K562 (cell line): ENCODE results near the gene NXF1. TPM values are rescaled to one million over a fixed set of nuclear protein-coding genes. Genes with fewer than 3 reads are reported as not detected.

Source experiments
- ARNT ChIP-seq, 2 experiments: fragments of 450-650 bp; IDR thresholded peaks; 2 replicates each; pipeline ENCODE4 v1.6.1; 2016; ENCODE audit warnings: mild to moderate bottlenecking in 1 of 2
- ELF2 ChIP-seq: fragments of 250-450 bp; sonication (Bioruptor Pico); IDR thresholded peaks from 2 replicates; pipeline ENCODE4 v1.5.0; 2021; ENCODE audit warnings: mild to moderate bottlenecking
- KLF16 ChIP-seq: IDR thresholded peaks from 2 replicates; pipeline ENCODE4 v1.6.1; 2016; ENCODE audit warnings: antibody characterized with exemption
- MIER1 ChIP-seq: fragments of 450-650 bp; IDR thresholded peaks from 2 replicates; pipeline ENCODE4 v1.6.1; 2016; ENCODE audit warnings: antibody characterized with exemption, mild to moderate bottlenecking, low read depth
- NCOA4 ChIP-seq: fragments of 450-650 bp; IDR thresholded peaks from 2 replicates; pipeline ENCODE4 v1.6.1; 2018; ENCODE audit warnings: mild to moderate bottlenecking; ENCODE audit not compliant: partially characterized antibody
- NCOA6 ChIP-seq: fragments of 450-650 bp; IDR thresholded peaks from 2 replicates; pipeline ENCODE4 v1.6.1; 2017; ENCODE audit warnings: mild to moderate bottlenecking
- NUFIP1 ChIP-seq: fragments of 450-650 bp; IDR thresholded peaks from 2 replicates; pipeline ENCODE4 v1.6.1; 2018; ENCODE audit not compliant: partially characterized antibody
- PML ChIP-seq: IDR thresholded peaks from 2 replicates; pipeline ENCODE4 v1.6.1; 2012; ENCODE audit warnings: low read length, inconsistent platforms
- RAD51 ChIP-seq: fragments of 450-650 bp; IDR thresholded peaks from 2 replicates; pipeline ENCODE4 v1.7.1; 2016; ENCODE audit warnings: low read depth, mild to moderate bottlenecking, borderline replicate concordance
- RNF2 ChIP-seq: sonication (generic); IDR thresholded peaks from 2 replicates; pipeline ENCODE4 v1.6.1; 2016
- SPI1 ChIP-seq: IDR thresholded peaks from 2 replicates; pipeline ENCODE4 v1.6.1; 2011; ENCODE audit warnings: low read depth, low read length, control low read depth, borderline replicate concordance
- ZNF197 ChIP-seq: fragments of 200-800 bp; sonication (Bioruptor generic); IDR thresholded peaks from 2 replicates; pipeline ENCODE4 v1.6.1; 2016; ENCODE audit warnings: low read depth, missing genetic modification characterization, missing compliant biosample characterization
- ZNF445 ChIP-seq: fragments of 250-450 bp; sonication (Bioruptor Pico); IDR thresholded peaks from 2 replicates; pipeline ENCODE4 v1.4.0; 2020; ENCODE audit warnings: low read depth, mild to moderate bottlenecking, moderate library complexity
- ZSCAN32 ChIP-seq: fragments of 450-650 bp; formaldehyde crosslinking; IDR thresholded peaks from 2 replicates; pipeline ENCODE4 v1.4.0; 2020; ENCODE audit warnings: mild to moderate bottlenecking, moderate library complexity
- polyA plus RNA-seq, 8 experiments: library from polyadenylated mRNA; depleted of rRNA in 4 of 8; stranded (reverse) in 5 of 8; unstranded in 3 of 8; fragments of >200 nt; fragmentation: Nextera tagmentation in 2 of 8; fragmentation: Illumina TruSeq in 1 of 8; extraction: Ambion mirVana in 2 of 8; extraction: Trizol in 1 of 8; gene quantifications; 2 replicates each; pipeline versions ENCODE4 v1.2.1 to v1.2.3, GENCODE V29; 2011 to 2014; ENCODE audit warnings: inconsistent platforms in 1 of 8, missing spikeins in 1 of 8
- total RNA-seq, 7 experiments: library from RNA; depleted of rRNA in 6 of 7; stranded (reverse); fragments of >200 nt in 6 of 7; fragmentation: Illumina TruSeq in 2 of 7; extraction: Trizol in 2 of 7; gene quantifications; 2 replicates each; pipeline versions ENCODE4 v1.2.1 to v1.2.3, GENCODE V29; 2011 to 2021; ENCODE audit warnings: low replicate concordance in 1 of 7
- TF ChIP-seq, protein P1 (sequence below): fragments of 450-650 bp; formaldehyde crosslinking; IDR thresholded peaks from 2 replicates; pipeline ENCODE4 v1.4.0; 2022; ENCODE audit warnings: missing genetic modification characterization
- TF ChIP-seq, protein P2 (sequence below): sonication (generic); formaldehyde crosslinking; IDR thresholded peaks from 2 replicates; pipeline ENCODE4 v1.8.1; 2023; ENCODE audit warnings: mild to moderate bottlenecking, missing genetic modification reagents
- TF ChIP-seq, protein P3 (sequence below): fragments of 150-350 bp; IDR thresholded peaks from 2 replicates; pipeline ENCODE4 v1.6.1; 2014; ENCODE audit warnings: low read depth, mild to moderate bottlenecking, low read length, borderline replicate concordance
- TF ChIP-seq, protein P4 (sequence below), 2 experiments: IDR thresholded peaks; 2 replicates each; pipeline ENCODE4 v1.6.1; 2012; ENCODE audit warnings: improper control_type of control experiment in 2 of 2, low read depth in 2 of 2, low read length in 2 of 2, borderline replicate concordance in 1 of 2

NXF1 gene
- total and polyA plus RNA-seq, 9 of the 15 experiments (the other 6 are each of a cell fraction or from before 2014, with no cell fraction given), result 18.1 to 98.3 (median 35.8) TPM

DNA sequence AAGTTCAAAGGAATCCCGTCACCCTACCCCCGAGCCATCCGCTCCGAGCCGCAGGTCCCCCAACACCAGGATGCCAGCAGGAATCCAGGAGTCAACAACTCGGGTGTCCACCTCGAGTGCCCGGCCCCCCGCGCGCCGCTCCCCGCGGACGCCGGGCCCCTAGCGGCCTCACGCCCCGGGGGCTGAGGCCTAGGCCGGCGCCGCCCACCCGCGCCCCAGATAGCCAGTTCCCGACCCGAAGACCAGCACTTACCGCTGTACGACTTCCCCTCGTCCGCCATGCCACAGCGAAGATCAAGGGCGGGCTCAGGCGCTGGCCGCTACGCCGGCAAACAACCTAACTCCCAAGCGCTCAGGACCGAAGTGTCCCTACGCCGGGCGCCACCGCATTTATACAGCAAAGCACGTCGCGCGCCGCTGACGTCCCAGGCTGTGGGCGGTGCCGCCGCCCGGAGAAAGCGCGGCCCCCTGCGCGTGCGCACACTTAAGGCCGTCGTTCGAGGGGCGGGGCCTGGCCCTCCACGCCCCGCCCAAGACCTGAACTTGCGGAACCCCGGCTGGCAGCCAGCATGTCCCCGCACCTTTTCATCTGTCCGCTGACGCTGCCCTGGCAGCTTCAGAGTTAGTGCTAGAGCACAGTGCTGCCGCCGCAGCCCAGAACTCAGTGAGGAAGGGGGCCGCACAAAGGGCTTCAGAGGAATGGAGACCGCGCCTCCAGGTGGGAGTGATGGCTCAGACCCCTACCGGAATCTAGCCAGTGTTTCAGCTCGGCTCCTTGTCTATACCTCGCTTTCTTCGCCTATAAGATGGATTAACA lies at the start of gene NXF1 (continued):
- TF ChIP-seq NCOA4, result no peak
- peak; percentile 90 for TF ChIP-seq RNF2
- no peak for TF ChIP-seq MIER1
- peak; percentile 34; the same call in 1 of the 2 replicates for TF ChIP-seq SPI1
- no peak for TF ChIP-seq ZNF445 (CRISPR knock-in tag)
- no peak; the same call in 1 of the 2 replicates for TF ChIP-seq ZSCAN32 (CRISPR knock-in tag)
- TF ChIP-seq KLF16, result no peak
- TF ChIP-seq ARNT (IDR thresholded peaks at IDR 0.05), result no peak
- TF ChIP-seq, protein P1, sequence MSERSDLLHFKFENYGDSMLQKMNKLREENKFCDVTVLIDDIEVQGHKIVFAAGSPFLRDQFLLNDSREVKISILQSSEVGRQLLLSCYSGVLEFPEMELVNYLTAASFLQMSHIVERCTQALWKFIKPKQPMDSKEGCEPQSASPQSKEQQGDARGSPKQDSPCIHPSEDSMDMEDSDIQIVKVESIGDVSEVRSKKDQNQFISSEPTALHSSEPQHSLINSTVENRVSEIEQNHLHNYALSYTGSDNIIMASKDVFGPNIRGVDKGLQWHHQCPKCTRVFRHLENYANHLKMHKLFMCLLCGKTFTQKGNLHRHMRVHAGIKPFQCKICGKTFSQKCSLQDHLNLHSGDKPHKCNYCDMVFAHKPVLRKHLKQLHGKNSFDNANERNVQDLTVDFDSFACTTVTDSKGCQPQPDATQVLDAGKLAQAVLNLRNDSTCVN (CRISPR knock-in tag), result no peak
- no peak for TF ChIP-seq ZNF197 (CRISPR knock-in tag)
- TF ChIP-seq NUFIP1, result peak; percentile 59
- no peak for TF ChIP-seq RAD51
- no peak for TF ChIP-seq NCOA6
- peak; percentile 96 for TF ChIP-seq PML
- TF ChIP-seq, protein P2, sequence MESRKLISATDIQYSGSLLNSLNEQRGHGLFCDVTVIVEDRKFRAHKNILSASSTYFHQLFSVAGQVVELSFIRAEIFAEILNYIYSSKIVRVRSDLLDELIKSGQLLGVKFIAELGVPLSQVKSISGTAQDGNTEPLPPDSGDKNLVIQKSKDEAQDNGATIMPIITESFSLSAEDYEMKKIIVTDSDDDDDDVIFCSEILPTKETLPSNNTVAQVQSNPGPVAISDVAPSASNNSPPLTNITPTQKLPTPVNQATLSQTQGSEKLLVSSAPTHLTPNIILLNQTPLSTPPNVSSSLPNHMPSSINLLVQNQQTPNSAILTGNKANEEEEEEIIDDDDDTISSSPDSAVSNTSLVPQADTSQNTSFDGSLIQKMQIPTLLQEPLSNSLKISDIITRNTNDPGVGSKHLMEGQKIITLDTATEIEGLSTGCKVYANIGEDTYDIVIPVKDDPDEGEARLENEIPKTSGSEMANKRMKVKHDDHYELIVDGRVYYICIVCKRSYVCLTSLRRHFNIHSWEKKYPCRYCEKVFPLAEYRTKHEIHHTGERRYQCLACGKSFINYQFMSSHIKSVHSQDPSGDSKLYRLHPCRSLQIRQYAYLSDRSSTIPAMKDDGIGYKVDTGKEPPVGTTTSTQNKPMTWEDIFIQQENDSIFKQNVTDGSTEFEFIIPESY (CRISPR knock-in tag), result peak; percentile 88
- TF ChIP-seq, protein P3, sequence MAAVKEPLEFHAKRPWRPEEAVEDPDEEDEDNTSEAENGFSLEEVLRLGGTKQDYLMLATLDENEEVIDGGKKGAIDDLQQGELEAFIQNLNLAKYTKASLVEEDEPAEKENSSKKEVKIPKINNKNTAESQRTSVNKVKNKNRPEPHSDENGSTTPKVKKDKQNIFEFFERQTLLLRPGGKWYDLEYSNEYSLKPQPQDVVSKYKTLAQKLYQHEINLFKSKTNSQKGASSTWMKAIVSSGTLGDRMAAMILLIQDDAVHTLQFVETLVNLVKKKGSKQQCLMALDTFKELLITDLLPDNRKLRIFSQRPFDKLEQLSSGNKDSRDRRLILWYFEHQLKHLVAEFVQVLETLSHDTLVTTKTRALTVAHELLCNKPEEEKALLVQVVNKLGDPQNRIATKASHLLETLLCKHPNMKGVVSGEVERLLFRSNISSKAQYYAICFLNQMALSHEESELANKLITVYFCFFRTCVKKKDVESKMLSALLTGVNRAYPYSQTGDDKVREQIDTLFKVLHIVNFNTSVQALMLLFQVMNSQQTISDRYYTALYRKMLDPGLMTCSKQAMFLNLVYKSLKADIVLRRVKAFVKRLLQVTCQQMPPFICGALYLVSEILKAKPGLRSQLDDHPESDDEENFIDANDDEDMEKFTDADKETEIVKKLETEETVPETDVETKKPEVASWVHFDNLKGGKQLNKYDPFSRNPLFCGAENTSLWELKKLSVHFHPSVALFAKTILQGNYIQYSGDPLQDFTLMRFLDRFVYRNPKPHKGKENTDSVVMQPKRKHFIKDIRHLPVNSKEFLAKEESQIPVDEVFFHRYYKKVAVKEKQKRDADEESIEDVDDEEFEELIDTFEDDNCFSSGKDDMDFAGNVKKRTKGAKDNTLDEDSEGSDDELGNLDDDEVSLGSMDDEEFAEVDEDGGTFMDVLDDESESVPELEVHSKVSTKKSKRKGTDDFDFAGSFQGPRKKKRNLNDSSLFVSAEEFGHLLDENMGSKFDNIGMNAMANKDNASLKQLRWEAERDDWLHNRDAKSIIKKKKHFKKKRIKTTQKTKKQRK, result no peak
- TF ChIP-seq, protein P4, sequence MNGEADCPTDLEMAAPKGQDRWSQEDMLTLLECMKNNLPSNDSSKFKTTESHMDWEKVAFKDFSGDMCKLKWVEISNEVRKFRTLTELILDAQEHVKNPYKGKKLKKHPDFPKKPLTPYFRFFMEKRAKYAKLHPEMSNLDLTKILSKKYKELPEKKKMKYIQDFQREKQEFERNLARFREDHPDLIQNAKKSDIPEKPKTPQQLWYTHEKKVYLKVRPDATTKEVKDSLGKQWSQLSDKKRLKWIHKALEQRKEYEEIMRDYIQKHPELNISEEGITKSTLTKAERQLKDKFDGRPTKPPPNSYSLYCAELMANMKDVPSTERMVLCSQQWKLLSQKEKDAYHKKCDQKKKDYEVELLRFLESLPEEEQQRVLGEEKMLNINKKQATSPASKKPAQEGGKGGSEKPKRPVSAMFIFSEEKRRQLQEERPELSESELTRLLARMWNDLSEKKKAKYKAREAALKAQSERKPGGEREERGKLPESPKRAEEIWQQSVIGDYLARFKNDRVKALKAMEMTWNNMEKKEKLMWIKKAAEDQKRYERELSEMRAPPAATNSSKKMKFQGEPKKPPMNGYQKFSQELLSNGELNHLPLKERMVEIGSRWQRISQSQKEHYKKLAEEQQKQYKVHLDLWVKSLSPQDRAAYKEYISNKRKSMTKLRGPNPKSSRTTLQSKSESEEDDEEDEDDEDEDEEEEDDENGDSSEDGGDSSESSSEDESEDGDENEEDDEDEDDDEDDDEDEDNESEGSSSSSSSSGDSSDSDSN (IDR thresholded peaks at IDR 0.05; ENCODE audit: borderline replicate concordance in 1 of 2, low read depth in 2 of 2, low read length in 2 of 2), result no peak; a peak in 1 of 4 replicates
- TF ChIP-seq ELF2 (CRISPR knock-in tag), result 0 out of 2 replicates have a peak, but pooled peaks have one; percentile 56
